ENCODE measurements around the gene STAG2.

The STAG2 gene

DNA sequence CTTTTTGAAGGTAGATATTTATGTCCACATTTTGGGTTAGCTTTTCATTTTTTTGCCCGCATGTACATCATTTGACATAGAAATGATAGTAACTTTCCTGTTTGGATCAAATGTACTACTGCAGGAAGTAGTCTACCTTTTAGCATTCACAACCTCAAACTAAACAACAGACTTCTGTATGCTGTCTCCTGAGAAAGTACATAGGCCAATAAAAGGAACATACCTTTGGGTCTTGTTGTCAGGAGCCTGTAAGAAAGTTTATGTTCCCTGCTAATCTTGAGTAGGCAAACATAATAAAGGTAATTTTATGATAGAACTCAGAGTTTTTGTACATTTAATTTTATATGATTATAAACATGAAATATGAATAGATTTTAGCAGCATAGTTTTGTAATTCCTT lies 54.2 kb downstream of the STAG2 start:
- TF ChIP-seq, protein P1, sequence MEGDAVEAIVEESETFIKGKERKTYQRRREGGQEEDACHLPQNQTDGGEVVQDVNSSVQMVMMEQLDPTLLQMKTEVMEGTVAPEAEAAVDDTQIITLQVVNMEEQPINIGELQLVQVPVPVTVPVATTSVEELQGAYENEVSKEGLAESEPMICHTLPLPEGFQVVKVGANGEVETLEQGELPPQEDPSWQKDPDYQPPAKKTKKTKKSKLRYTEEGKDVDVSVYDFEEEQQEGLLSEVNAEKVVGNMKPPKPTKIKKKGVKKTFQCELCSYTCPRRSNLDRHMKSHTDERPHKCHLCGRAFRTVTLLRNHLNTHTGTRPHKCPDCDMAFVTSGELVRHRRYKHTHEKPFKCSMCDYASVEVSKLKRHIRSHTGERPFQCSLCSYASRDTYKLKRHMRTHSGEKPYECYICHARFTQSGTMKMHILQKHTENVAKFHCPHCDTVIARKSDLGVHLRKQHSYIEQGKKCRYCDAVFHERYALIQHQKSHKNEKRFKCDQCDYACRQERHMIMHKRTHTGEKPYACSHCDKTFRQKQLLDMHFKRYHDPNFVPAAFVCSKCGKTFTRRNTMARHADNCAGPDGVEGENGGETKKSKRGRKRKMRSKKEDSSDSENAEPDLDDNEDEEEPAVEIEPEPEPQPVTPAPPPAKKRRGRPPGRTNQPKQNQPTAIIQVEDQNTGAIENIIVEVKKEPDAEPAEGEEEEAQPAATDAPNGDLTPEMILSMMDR (IDR thresholded peaks at IDR 0.05; ENCODE audit: insufficient read depth, low read length) = no peak
- TF ChIP-seq GABPA (IDR thresholded peaks at IDR 0.05; ENCODE audit: low read depth) (no peak), POLR2AphosphoS5 (IDR thresholded peaks at IDR 0.05; ENCODE audit: low read depth) (no peak), SPI1 (IDR thresholded peaks at IDR 0.05; ENCODE audit: borderline replicate concordance, low read depth) (no peak)
- TF ChIP-seq, protein P2, sequence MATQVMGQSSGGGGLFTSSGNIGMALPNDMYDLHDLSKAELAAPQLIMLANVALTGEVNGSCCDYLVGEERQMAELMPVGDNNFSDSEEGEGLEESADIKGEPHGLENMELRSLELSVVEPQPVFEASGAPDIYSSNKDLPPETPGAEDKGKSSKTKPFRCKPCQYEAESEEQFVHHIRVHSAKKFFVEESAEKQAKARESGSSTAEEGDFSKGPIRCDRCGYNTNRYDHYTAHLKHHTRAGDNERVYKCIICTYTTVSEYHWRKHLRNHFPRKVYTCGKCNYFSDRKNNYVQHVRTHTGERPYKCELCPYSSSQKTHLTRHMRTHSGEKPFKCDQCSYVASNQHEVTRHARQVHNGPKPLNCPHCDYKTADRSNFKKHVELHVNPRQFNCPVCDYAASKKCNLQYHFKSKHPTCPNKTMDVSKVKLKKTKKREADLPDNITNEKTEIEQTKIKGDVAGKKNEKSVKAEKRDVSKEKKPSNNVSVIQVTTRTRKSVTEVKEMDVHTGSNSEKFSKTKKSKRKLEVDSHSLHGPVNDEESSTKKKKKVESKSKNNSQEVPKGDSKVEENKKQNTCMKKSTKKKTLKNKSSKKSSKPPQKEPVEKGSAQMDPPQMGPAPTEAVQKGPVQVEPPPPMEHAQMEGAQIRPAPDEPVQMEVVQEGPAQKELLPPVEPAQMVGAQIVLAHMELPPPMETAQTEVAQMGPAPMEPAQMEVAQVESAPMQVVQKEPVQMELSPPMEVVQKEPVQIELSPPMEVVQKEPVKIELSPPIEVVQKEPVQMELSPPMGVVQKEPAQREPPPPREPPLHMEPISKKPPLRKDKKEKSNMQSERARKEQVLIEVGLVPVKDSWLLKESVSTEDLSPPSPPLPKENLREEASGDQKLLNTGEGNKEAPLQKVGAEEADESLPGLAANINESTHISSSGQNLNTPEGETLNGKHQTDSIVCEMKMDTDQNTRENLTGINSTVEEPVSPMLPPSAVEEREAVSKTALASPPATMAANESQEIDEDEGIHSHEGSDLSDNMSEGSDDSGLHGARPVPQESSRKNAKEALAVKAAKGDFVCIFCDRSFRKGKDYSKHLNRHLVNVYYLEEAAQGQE (IDR thresholded peaks at IDR 0.05; ENCODE audit: insufficient replicate concordance, low read depth) = no peak

DNA sequence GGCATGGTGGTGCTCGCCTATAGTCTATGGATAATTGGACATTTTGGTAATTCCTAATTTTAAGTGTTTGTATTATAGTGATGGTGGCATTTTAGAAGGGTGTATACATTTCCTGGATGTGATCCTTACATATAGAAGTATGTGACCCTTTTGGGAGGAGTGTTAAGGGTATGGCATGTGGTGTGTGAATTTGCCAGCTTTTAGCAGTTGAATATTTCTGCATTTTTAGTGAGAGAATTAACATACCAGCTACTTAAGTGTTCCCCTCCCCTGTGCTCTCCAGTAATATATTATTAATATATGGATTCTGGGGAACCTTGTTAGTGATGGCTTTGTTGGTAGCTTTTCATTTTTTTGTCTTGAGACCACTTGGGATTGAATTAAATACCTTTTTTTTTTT lies 55.3 kb downstream of the STAG2 start:
- no peak for DNase-seq (ENCODE audit: low read depth in 1 of 2, low spot score in 1 of 2)
- Histone ChIP-seq H3K27me3 (ENCODE audit: insufficient read depth, poor library complexity, severe bottlenecking) (no peaks in the 10 kb centered on the region), H3K27ac (replicated peaks) (no peak overlapping the region), H3K4me3 (replicated peaks; ENCODE audit: insufficient read depth, low read length) (no peak overlapping the region)
- no peak for TF ChIP-seq POLR2AphosphoS5 (IDR thresholded peaks at IDR 0.05; ENCODE audit: low read depth)
- TF ChIP-seq, protein P1 (IDR thresholded peaks at IDR 0.05; ENCODE audit: insufficient read depth, low read length) = no peak
- no peak for TF ChIP-seq SPI1 (IDR thresholded peaks at IDR 0.05; ENCODE audit: borderline replicate concordance, low read depth)
- TF ChIP-seq, protein P2 (IDR thresholded peaks at IDR 0.05; ENCODE audit: insufficient replicate concordance, low read depth) = no peak
- no peak for TF ChIP-seq GABPA (IDR thresholded peaks at IDR 0.05; ENCODE audit: low read depth)

More for the DNA sequence above, 54.2 kb downstream of the STAG2 start:
- Histone ChIP-seq H3K4me3 (replicated peaks; ENCODE audit: insufficient read depth, low read length) (no peak overlapping the region), H3K27me3 (ENCODE audit: insufficient read depth, poor library complexity, severe bottlenecking) (no peaks in the 10 kb centered on the region), H3K27ac (replicated peaks) (no peak overlapping the region)
- DNase-seq (ENCODE audit: low read depth in 1 of 2, low spot score in 1 of 2) = no peak

DNA sequence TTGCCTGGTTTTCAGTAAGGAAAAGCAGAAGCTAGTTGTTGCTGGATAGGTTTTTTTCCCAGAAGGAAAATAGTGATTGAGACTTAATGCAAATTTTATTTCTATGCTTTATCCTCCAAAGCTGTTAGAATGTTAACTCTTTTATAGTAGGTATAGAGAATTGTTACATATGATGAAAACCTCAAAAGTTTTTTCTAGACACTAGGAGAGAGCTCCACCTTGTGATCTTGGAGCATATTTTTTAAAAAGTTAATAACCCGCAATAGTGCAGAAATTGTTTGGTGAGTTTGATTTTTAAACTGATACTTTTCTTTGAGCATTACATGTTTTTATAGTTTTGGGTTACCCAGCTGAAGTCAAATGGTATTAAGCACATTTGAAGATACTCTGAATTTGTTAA lies 56.5 kb downstream of the STAG2 start:
- TF ChIP-seq SPI1 (IDR thresholded peaks at IDR 0.05; ENCODE audit: borderline replicate concordance, low read depth) (no peak), GABPA (IDR thresholded peaks at IDR 0.05; ENCODE audit: low read depth) (no peak), POLR2AphosphoS5 (IDR thresholded peaks at IDR 0.05; ENCODE audit: low read depth) (no peak)
- TF ChIP-seq, protein P2 (IDR thresholded peaks at IDR 0.05; ENCODE audit: insufficient replicate concordance, low read depth) = no peak
- TF ChIP-seq, protein P1 (IDR thresholded peaks at IDR 0.05; ENCODE audit: insufficient read depth, low read length) = no peak
- DNase-seq (ENCODE audit: low read depth in 1 of 2, low spot score in 1 of 2) = no peak
- Histone ChIP-seq H3K27me3 (ENCODE audit: insufficient read depth, poor library complexity, severe bottlenecking) (no peaks in the 10 kb centered on the region), H3K4me3 (replicated peaks; ENCODE audit: insufficient read depth, low read length) (no peak overlapping the region), H3K27ac (replicated peaks) (no peak overlapping the region)
